GM12874 (cell line): ENCODE results near the gene XRCC5.

Source experiments
- CTCF ChIP-seq: IDR thresholded peaks from 2 replicates; pipeline ENCODE4 v1.5.1; 2011; ENCODE audit warnings: low read depth, mild to moderate bottlenecking, control low read depth, low read length, moderate library complexity; ENCODE audit not compliant: insufficient read depth

Gene XRCC5

GRCh38 chr2:216236486-216236885, 127.3 kb downstream of the XRCC5 start:
- no peak for TF ChIP-seq CTCF

- no peak for TF ChIP-seq CTCF
Measured at GRCh38 chr2:216242365-216242764, 133.2 kb downstream of the XRCC5 start.

GRCh38 chr2:216243026-216243425, 133.9 kb downstream of the XRCC5 start:
- no peak for TF ChIP-seq CTCF

GRCh38 chr2:216245391-216245975, 136.3 kb downstream of the XRCC5 start:
- TF ChIP-seq CTCF: no peak

GRCh38 chr2:216246766-216247165, 137.6 kb downstream of the XRCC5 start:
- no peak for TF ChIP-seq CTCF
